C4-2B (cell line): Measurements from ENCODE around the gene TMEM30A.

ENCODE experiments used
- ZFX ChIP-seq: fragments of 450-650 bp; IDR thresholded peaks from 2 replicates; pipeline ENCODE4 v1.6.1; 2017
- TF ChIP-seq, protein P1 (sequence below): fragments of 450-650 bp; conservative IDR thresholded peaks from 2 replicates; pipeline ENCODE4 v1.5.1; 2017; ENCODE audit warnings: mild to moderate bottlenecking

- TF ChIP-seq, protein P1, sequence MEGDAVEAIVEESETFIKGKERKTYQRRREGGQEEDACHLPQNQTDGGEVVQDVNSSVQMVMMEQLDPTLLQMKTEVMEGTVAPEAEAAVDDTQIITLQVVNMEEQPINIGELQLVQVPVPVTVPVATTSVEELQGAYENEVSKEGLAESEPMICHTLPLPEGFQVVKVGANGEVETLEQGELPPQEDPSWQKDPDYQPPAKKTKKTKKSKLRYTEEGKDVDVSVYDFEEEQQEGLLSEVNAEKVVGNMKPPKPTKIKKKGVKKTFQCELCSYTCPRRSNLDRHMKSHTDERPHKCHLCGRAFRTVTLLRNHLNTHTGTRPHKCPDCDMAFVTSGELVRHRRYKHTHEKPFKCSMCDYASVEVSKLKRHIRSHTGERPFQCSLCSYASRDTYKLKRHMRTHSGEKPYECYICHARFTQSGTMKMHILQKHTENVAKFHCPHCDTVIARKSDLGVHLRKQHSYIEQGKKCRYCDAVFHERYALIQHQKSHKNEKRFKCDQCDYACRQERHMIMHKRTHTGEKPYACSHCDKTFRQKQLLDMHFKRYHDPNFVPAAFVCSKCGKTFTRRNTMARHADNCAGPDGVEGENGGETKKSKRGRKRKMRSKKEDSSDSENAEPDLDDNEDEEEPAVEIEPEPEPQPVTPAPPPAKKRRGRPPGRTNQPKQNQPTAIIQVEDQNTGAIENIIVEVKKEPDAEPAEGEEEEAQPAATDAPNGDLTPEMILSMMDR: peak; percentile 86
- TF ChIP-seq ZFX: no peak
These were observed 76.1 kb downstream of the TMEM30A start for GRCh38 chr6:75208298-75209183.
